NCI-H2196 (cell line): ENCODE results near the gene LYAR.
"Not testable (repeated sequence)": the region's sequence is repeated elsewhere in the genome, so short reads cannot be mapped to it uniquely, and the experiment has no call there.

ENCODE experiments used
- DNase-seq: peaks from one replicate; lab custom pipeline; 2025; ENCODE audit not compliant: unreplicated experiment; lab: John Stamatoyannopoulos, UW

The LYAR gene

GRCh38 chr4:4267981-4268380, 22.0 kb downstream of the LYAR start:
- DNase-seq = no peak

- DNase-seq = peak; percentile 30
Measured at GRCh38 chr4:4260185-4260751, 29.7 kb downstream of the LYAR start.

GRCh38 chr4:4259484-4260100, 30.4 kb downstream of the LYAR start:
- DNase-seq = no peak

- not testable (repeated sequence) for DNase-seq
Measured at GRCh38 chr4:4257705-4258104, 32.2 kb downstream of the LYAR start.

GRCh38 chr4:4256799-4257198, 33.2 kb downstream of the LYAR start:
- DNase-seq = no peak

GRCh38 chr4:4254666-4255065, 35.3 kb downstream of the LYAR start:
- no peak for DNase-seq

GRCh38 chr4:4254199-4254598, 35.8 kb downstream of the LYAR start:
- no peak for DNase-seq

- DNase-seq = no peak
Measured at GRCh38 chr4:4249866-4250265, 40.1 kb downstream of the LYAR start.

GRCh38 chr4:4249342-4249741, 40.6 kb downstream of the LYAR start:
- DNase-seq = not testable (repeated sequence)

GRCh38 chr4:4248885-4249203, 41.1 kb downstream of the LYAR start:
- no peak for DNase-seq

- DNase-seq = peak; percentile 93
Measured at GRCh38 chr4:4248029-4248884, 41.7 kb downstream of the LYAR start, which contains the start of gene TMEM128. TMEM128 (minus strand) TSS chr4:4248223; CDS start chr4:4248202, 21 bp downstream.

GRCh38 chr4:4247696-4248028, 42.3 kb downstream of the LYAR start:
- DNase-seq = no peak

- DNase-seq = no peak
Measured at GRCh38 chr4:4245172-4245571, 44.8 kb downstream of the LYAR start.

GRCh38 chr4:4239551-4239950, 50.4 kb downstream of the LYAR start:
- DNase-seq = not testable (repeated sequence)

- DNase-seq = no peak
Measured at GRCh38 chr4:4233610-4234009, 56.3 kb downstream of the LYAR start.

GRCh38 chr4:4228356-4228668, 61.6 kb downstream of the LYAR start:
- DNase-seq = no peak

GRCh38 chr4:4227510-4228355, 62.2 kb downstream of the LYAR start:
- no peak for DNase-seq

- no peak for DNase-seq
Measured at GRCh38 chr4:4226606-4227438, 63.1 kb downstream of the LYAR start, which contains the start of gene OTOP1. OTOP1 (minus strand) TSS chr4:4226929; CDS start chr4:4226864, 65 bp downstream.

GRCh38 chr4:4225915-4226605, 63.9 kb downstream of the LYAR start:
- no peak for DNase-seq
